Panc1 (cell line): ENCODE measurements around the gene AGPS. TPM values are rescaled to one million over a fixed set of nuclear protein-coding genes. Genes with fewer than 3 reads are reported as not detected.
"Not testable (repeated sequence)": the region's sequence is repeated elsewhere in the genome, so short reads cannot be mapped to it uniquely, and the experiment has no call there.

ENCODE experiments used
- ATAC-seq: fragments of 200-7000 bp; cut with Tn5 transposase; 2 replicates; pipeline ENCODE4 v1.9.1; 2020; ENCODE audit warnings: mild to moderate bottlenecking, moderate library complexity
- BruUV-seq: library from RNA; stranded (reverse); fragments of 400-500 nt; replicated peaks from 2 replicates; lab custom pipeline; 2021; lab: Mats Ljungman, UMichigan
- CTCF ChIA-PET: fragments of 300-600 bp; sonication (Branson Sonifier 250); formaldehyde crosslinking; loops from one replicate; lab custom pipeline; 2022; ENCODE audit warnings: antibody characterized with exemption; lab: Charles Lee
- POLR2A ChIA-PET: fragments of 300-600 bp; sonication (Branson Sonifier 250); formaldehyde crosslinking; loops from one replicate; lab custom pipeline; 2022; ENCODE audit warnings: antibody characterized with exemption; lab: Charles Lee
- DNase-seq: peaks from one replicate; pipeline ENCODE4 v3.0.0-alpha.2; 2010; ENCODE audit warnings: low read depth, low spot score
- H3K27ac ChIP-seq: 2 replicates; pipeline ENCODE4 v1.5.1; 2011; ENCODE audit warnings: mild to moderate bottlenecking, low read length, inconsistent platforms
- H3K27me3 ChIP-seq: fragments of 200-500 bp; sonication (Bioruptor generic); 2 replicates; pipeline ENCODE4 v1.6.0; 2014; ENCODE audit warnings: low read length, inconsistent platforms; ENCODE audit not compliant: control insufficient read depth, insufficient read depth
- H3K36me3 ChIP-seq: fragments of 200-500 bp; sonication (Bioruptor generic); 2 replicates; pipeline ENCODE4 v1.5.1; 2014; ENCODE audit warnings: inconsistent platforms, mild to moderate bottlenecking, low read length, moderate library complexity; ENCODE audit not compliant: control insufficient read depth, insufficient read depth
- H3K4me1 ChIP-seq: 2 replicates; pipeline ENCODE4 v1.5.1; 2011; ENCODE audit warnings: inconsistent platforms, mild to moderate bottlenecking, low read length, moderate library complexity; ENCODE audit not compliant: control insufficient read depth, insufficient read depth
- H3K4me3 ChIP-seq, 2 experiments: 2 replicates each; pipeline ENCODE4 v1.5.1; 2011 to 2012; ENCODE audit warnings: low read depth in 2 of 2, low read length in 2 of 2, mild to moderate bottlenecking in 2 of 2, inconsistent platforms in 1 of 2, moderate library complexity in 1 of 2
- H3K9me3 ChIP-seq: fragments of 200-500 bp; sonication (Bioruptor generic); 2 replicates; pipeline ENCODE4 v1.5.1; 2014; ENCODE audit warnings: low read depth, mild to moderate bottlenecking, inconsistent platforms, low read length, moderate library complexity; ENCODE audit not compliant: control insufficient read depth, insufficient read depth
- CTCF ChIP-seq: fragments of 450-650 bp; IDR thresholded peaks from 2 replicates; pipeline ENCODE4 v1.5.1; 2017; ENCODE audit warnings: mild to moderate bottlenecking
- POLR2AphosphoS5 ChIP-seq: IDR thresholded peaks from 2 replicates; pipeline ENCODE4 v1.6.1; 2012; ENCODE audit warnings: mild to moderate bottlenecking, low read depth, low read length, moderate library complexity
- REST ChIP-seq, 2 experiments: IDR thresholded peaks; 2 replicates each; pipeline ENCODE4 v1.6.1; 2011 to 2012; ENCODE audit warnings: low read depth in 2 of 2, control low read depth in 1 of 2, low read length in 1 of 2, mild to moderate bottlenecking in 1 of 2, moderate library complexity in 1 of 2; ENCODE audit not compliant: insufficient read depth in 1 of 2
- SIN3A ChIP-seq: IDR thresholded peaks from 2 replicates; pipeline ENCODE4 v1.6.1; 2012; ENCODE audit warnings: low read depth, mild to moderate bottlenecking, low read length, moderate library complexity, borderline replicate concordance; ENCODE audit not compliant: insufficient read depth
- TCF7L2 ChIP-seq: IDR thresholded peaks from 2 replicates; pipeline ENCODE4 v1.6.1; 2011; ENCODE audit warnings: mild to moderate bottlenecking, low read depth, low read length, inconsistent platforms
- in situ Hi-C: cut with HindIII; loops from 2 replicates; pipeline ENCODE4 v1.10.0; 2016; ENCODE audit warnings: low sequenced_read_pairs, low pct_unique_long_range_greater_than_20kb
- intact Hi-C: fragments of 100-400 bp; cut with micrococcal nuclease; formaldehyde crosslinking; loops from one replicate; pipeline ENCODE4 v1.10.0; 2022; ENCODE audit not compliant: unreplicated experiment
- total RNA-seq: library from RNA; stranded (reverse); gene quantifications from one replicate; pipeline ENCODE4 v1.2.1, GENCODE V29; 2021; ENCODE audit not compliant: unreplicated experiment

The AGPS gene
- total RNA-seq, 1 experiment from 2014 or later = 68.7 TPM

- no peaks in the 10 kb centered on the region for H3K4me1 ChIP-seq
- DNase-seq (no peak), ATAC-seq (no peak)
- POLR2A ChIA-PET = no interaction called here
- in situ Hi-C loops (no loop called here), intact Hi-C loops (no loop called here)
- BruUV-seq = no TSS peak
- H3K9me3 ChIP-seq = no peaks in the 10 kb centered on the region
- H3K27ac ChIP-seq = no peak overlapping the region
- peaks cover 2% of the 10 kb centered on the region; the same call in 1 of the 2 replicates for H3K36me3 ChIP-seq
- H3K4me3 ChIP-seq = no peak overlapping the region
- TF ChIP-seq POLR2AphosphoS5 = no peak
- TF ChIP-seq SIN3A = no peak
- TF ChIP-seq CTCF = no peak
- TF ChIP-seq TCF7L2 = no peak
- no peak for TF ChIP-seq REST (IDR thresholded peaks at IDR 0.05; ENCODE audit: insufficient read depth in 1 of 2, low read depth in 2 of 2, low read length in 1 of 2)
- CTCF ChIA-PET = no interaction called here
- no peaks in the 10 kb centered on the region for H3K27me3 ChIP-seq
These were observed 56.6 kb downstream of the AGPS start for GRCh38 chr2:177449159-177449558.

GRCh38 chr2:177455187-177455586 lies 62.6 kb downstream of the AGPS start:
- intact Hi-C loops (no loop called here), in situ Hi-C loops (no loop called here)
- H3K27me3 ChIP-seq = no peaks in the 10 kb centered on the region
- H3K9me3 ChIP-seq = no peaks in the 10 kb centered on the region
- no peaks in the 10 kb centered on the region for H3K4me1 ChIP-seq
- BruUV-seq = no TSS peak
- ATAC-seq (no peak), DNase-seq (no peak)
- H3K27ac ChIP-seq = no peak overlapping the region
- TF ChIP-seq POLR2AphosphoS5 = no peak
- no peak for TF ChIP-seq TCF7L2
- no peak for TF ChIP-seq SIN3A
- no peak for TF ChIP-seq REST (IDR thresholded peaks at IDR 0.05; ENCODE audit: insufficient read depth in 1 of 2, low read depth in 2 of 2, low read length in 1 of 2)
- no peak for TF ChIP-seq CTCF
- no peaks in the 10 kb centered on the region; the same call in 1 of the 2 replicates for H3K36me3 ChIP-seq
- POLR2A ChIA-PET = no interaction called here
- CTCF ChIA-PET = interaction anchor here (0.7 kb wide), 1 partner anchor 35 kb away, joined by 3 read pairs; no protein-coding TSS in a partner anchor
- no peak overlapping the region for H3K4me3 ChIP-seq

DNA sequence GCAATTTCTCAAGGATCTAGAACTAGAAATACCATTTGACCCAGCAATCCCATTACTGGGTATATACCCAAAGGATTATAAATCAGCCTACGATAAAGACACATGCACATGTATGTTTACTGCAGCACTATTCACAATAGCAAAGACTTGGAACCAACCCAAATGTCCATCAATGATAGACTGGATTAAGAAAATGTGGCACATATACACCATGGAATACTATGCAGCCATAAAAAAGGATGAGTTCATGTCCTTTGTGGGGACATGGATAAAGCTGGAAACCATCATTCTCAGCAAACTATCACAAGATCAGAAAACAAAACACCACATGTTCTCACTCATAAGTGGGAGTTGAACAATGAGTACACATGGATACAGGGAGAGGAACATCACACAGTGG lies 67.2 kb downstream of the AGPS start:
- H3K27me3 ChIP-seq, H3K4me1 ChIP-seq, H3K27ac ChIP-seq, ATAC-seq, CTCF ChIA-PET, H3K9me3 ChIP-seq, H3K4me3 ChIP-seq, intact Hi-C loops, DNase-seq, POLR2A ChIA-PET, in situ Hi-C loops, BruUV-seq, H3K36me3 ChIP-seq: not testable (repeated sequence)
